ENCODE measurements around the gene TSFM.

Gene TSFM

DNA sequence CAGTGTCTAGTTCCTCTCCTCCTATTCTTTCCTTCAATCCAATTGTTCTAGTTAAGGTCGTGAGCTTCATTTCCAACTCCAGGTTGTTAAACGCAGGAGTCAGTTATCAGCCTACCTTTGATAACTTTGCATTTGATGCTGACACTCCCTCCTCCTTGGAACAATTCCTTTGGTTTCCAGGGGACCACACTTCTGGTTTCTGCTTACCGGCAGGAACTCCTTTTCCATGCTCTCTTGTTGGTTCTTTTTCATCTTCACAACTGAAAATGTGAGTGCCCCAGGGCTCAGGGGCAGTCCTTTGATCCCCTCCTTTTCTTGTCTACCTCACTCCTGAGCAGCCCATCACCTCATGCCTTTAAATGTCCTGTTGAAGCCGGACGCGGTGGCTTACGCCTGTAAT is 5.2 kb upstream of the TSFM start:
- no peaks in the 10 kb centered on the region for H3K9me3 ChIP-seq (ENCODE audit: control insufficient read depth, low read length)
- H3K4me1 ChIP-seq = peaks cover 10% of the 10 kb centered on the region
- no peak overlapping the region for H3K4me3 ChIP-seq (ENCODE audit: low read depth, low read length)
- H3K79me2 ChIP-seq = peaks cover 2% of the 10 kb centered on the region
- H3K4me2 ChIP-seq (ENCODE audit: low read length) = no peak overlapping the region
- H3K36me3 ChIP-seq (ENCODE audit: control insufficient read depth, insufficient read depth, low read length) = no peaks in the 10 kb centered on the region
- H3K27ac ChIP-seq = no peak overlapping the region
- TF ChIP-seq, protein P1, sequence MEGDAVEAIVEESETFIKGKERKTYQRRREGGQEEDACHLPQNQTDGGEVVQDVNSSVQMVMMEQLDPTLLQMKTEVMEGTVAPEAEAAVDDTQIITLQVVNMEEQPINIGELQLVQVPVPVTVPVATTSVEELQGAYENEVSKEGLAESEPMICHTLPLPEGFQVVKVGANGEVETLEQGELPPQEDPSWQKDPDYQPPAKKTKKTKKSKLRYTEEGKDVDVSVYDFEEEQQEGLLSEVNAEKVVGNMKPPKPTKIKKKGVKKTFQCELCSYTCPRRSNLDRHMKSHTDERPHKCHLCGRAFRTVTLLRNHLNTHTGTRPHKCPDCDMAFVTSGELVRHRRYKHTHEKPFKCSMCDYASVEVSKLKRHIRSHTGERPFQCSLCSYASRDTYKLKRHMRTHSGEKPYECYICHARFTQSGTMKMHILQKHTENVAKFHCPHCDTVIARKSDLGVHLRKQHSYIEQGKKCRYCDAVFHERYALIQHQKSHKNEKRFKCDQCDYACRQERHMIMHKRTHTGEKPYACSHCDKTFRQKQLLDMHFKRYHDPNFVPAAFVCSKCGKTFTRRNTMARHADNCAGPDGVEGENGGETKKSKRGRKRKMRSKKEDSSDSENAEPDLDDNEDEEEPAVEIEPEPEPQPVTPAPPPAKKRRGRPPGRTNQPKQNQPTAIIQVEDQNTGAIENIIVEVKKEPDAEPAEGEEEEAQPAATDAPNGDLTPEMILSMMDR (IDR thresholded peaks at IDR 0.05) = no peak
- H2AFZ ChIP-seq = no peak overlapping the region
- no peak overlapping the region for H3K9ac ChIP-seq
- H3K27me3 ChIP-seq (ENCODE audit: control insufficient read depth, insufficient read depth, low read length) = no peaks in the 10 kb centered on the region

DNA sequence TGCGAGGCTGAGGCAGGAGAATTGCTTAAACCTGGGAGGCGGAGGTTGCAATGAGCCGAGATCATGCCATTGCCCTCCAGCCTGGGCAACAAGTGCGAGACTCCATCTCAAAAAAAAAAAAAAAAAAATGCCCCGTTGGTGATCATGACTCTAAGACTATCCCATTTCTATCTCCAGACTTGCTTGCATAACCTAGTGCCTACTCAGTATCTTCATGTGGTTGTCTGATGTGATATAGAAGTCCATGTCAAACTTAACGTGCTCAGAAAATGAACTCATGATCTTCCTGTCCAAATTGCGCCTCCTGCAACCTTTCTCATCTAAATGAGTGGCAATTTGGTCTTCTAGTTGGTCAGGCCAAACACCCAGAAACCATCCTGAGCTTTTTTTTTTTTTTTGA is 4.7 kb upstream of the TSFM start:
- Histone ChIP-seq H3K9me3 (ENCODE audit: control insufficient read depth, low read length) (no peaks in the 10 kb centered on the region), H3K4me3 (ENCODE audit: low read depth, low read length) (no peak overlapping the region), H2AFZ (no peak overlapping the region), H3K27ac (no peak overlapping the region), H3K4me1 (peaks cover 9% of the 10 kb centered on the region), H3K27me3 (ENCODE audit: control insufficient read depth, insufficient read depth, low read length) (no peaks in the 10 kb centered on the region), H3K79me2 (peaks cover 5% of the 10 kb centered on the region), H3K9ac (no peak overlapping the region), H3K4me2 (ENCODE audit: low read length) (no peak overlapping the region), H3K36me3 (ENCODE audit: control insufficient read depth, insufficient read depth, low read length) (no peaks in the 10 kb centered on the region)
- TF ChIP-seq, protein P1 (IDR thresholded peaks at IDR 0.05) = no peak

DNA sequence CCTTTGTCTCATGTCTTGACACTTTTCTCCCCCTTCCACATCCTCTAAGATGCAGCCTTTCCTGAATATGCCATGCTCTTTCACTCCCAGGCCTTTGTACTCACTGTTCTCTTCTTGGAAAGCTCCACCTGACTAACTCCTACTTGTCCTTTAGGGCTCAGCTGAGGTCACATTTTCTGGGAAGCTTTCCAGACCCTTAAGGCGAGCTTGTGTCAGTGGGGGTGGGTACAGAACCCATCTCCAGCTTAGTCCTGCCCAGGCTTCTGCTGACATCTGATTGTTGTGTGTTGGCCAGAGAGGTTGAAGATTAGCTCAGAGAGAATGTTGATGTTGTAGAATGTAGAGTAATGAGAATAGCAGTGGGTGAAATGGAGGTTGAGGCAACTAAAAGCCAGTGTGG is 2.9 kb upstream of the TSFM start:
- H3K4me3 ChIP-seq (ENCODE audit: low read depth, low read length) = no peak overlapping the region
- H3K9me3 ChIP-seq (ENCODE audit: control insufficient read depth, low read length) = no peaks in the 10 kb centered on the region
- H3K79me2 ChIP-seq = peaks cover 14% of the 10 kb centered on the region
- H3K4me1 ChIP-seq = peaks cover 9% of the 10 kb centered on the region
- no peaks in the 10 kb centered on the region for H3K36me3 ChIP-seq (ENCODE audit: control insufficient read depth, insufficient read depth, low read length)
- TF ChIP-seq, protein P1 (IDR thresholded peaks at IDR 0.05) = no peak
- H2AFZ ChIP-seq = no peak overlapping the region
- no peaks in the 10 kb centered on the region for H3K27me3 ChIP-seq (ENCODE audit: control insufficient read depth, insufficient read depth, low read length)
- no peak overlapping the region for H3K4me2 ChIP-seq (ENCODE audit: low read length)
- no peak overlapping the region for H3K27ac ChIP-seq
- no peak overlapping the region for H3K9ac ChIP-seq

DNA sequence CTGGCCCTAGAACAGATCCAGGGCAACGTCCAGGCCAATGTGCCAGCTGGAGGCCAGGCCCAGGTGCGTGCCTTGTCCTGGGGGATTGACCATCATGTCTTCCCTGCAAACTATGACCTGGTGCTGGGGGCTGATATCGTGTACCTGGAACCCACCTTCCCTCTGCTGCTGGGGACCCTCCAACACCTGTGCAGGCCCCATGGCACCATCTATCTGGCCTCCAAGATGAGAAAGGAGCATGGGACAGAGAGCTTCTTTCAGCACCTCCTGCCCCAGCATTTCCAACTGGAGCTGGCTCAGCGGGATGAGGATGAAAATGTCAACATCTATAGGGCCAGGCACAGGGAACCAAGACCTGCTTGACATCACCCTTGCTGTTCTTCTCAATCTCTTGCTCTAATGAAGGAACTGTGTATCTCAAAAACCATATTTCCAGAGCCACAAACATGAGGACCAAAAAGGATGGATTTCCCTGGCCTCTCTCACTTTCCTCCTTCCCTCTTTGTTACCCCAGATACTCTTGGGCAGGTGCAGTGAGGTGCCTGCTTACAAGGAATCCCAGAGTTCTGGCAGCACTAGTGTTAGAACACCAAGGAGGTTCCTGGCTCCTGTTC is 2.2 kb upstream of the TSFM start:
- peaks cover 14% of the 10 kb centered on the region for H3K79me2 ChIP-seq
- H3K9me3 ChIP-seq (ENCODE audit: control insufficient read depth, low read length) = no peaks in the 10 kb centered on the region
- H3K27ac ChIP-seq = no peak overlapping the region
- no peak overlapping the region for H2AFZ ChIP-seq
- peaks cover 9% of the 10 kb centered on the region for H3K4me1 ChIP-seq
- TF ChIP-seq, protein P1 (IDR thresholded peaks at IDR 0.05) = no peak
- H3K4me2 ChIP-seq (ENCODE audit: low read length) = no peak overlapping the region
- H3K36me3 ChIP-seq (ENCODE audit: control insufficient read depth, insufficient read depth, low read length) = no peaks in the 10 kb centered on the region
- H3K4me3 ChIP-seq (ENCODE audit: low read depth, low read length) = no peak overlapping the region
- no peak overlapping the region for H3K9ac ChIP-seq
- H3K27me3 ChIP-seq (ENCODE audit: control insufficient read depth, insufficient read depth, low read length) = no peaks in the 10 kb centered on the region

DNA sequence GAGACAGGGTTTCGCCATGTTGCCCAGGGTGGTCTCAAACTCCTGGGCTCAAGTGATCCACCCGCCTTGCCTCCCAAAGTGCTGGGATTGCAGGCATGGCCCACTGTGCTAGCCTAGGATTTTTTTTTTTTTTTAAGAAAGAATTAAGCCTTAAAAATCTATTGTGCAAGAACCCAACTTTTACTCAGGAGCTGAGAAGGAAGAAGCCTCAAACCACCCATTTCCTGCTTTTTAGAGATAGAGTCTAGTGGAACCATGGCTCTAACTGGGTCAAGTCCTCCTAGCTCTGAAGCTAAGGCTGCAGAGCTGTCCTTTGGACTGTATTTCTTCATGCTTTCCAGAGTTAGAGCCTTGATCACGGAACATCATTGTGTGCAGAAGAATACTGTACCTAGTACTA is 1.3 kb upstream of the TSFM start:
- no peak overlapping the region for H3K9ac ChIP-seq
- H3K79me2 ChIP-seq = peaks cover 14% of the 10 kb centered on the region
- H3K9me3 ChIP-seq (ENCODE audit: control insufficient read depth, low read length) = no peaks in the 10 kb centered on the region
- no peaks in the 10 kb centered on the region for H3K27me3 ChIP-seq (ENCODE audit: control insufficient read depth, insufficient read depth, low read length)
- no peak overlapping the region for H3K27ac ChIP-seq
- H3K4me2 ChIP-seq (ENCODE audit: low read length) = no peak overlapping the region
- H3K4me3 ChIP-seq (ENCODE audit: low read depth, low read length) = no peak overlapping the region
- no peaks in the 10 kb centered on the region for H3K36me3 ChIP-seq (ENCODE audit: control insufficient read depth, insufficient read depth, low read length)
- H3K4me1 ChIP-seq = peaks cover 9% of the 10 kb centered on the region
- TF ChIP-seq, protein P1 (IDR thresholded peaks at IDR 0.05) = no peak
- H2AFZ ChIP-seq = no peak overlapping the region

All from parathyroid adenoma (tissue), 2 donors.